Measurements from ENCODE around the gene EIF1AD. TPM values are rescaled to one million over a fixed set of nuclear protein-coding genes. Genes with fewer than 3 reads are reported as not detected.

EIF1AD gene
- total and polyA plus RNA-seq, 2 of the 8 experiments (the other 6 are each of a cell fraction or from before 2014, with no cell fraction given) = 32.6 to 39.9 TPM

GRCh38 chr11:65947603-65948125 lies 54.3 kb downstream of the EIF1AD start:
- H3K4ac ChIP-seq (replicated peaks; ENCODE audit: insufficient read length, low read depth, low read length) = no peak overlapping the region
- H3K79me1 ChIP-seq (ENCODE audit: low read depth, low read length) = no peaks in the 10 kb centered on the region
- no peaks in the 10 kb centered on the region for H4K20me1 ChIP-seq (replicated peaks in 1 of 2; ENCODE audit: control insufficient read depth in 1 of 2, insufficient read depth in 2 of 2, low read length in 2 of 2)
- peak overlapping the region; percentile 75; the same call in 1 of the 2 replicates for H2AK5ac ChIP-seq (ENCODE audit: low read depth, low read length)
- no peak overlapping the region for H3K23ac ChIP-seq (ENCODE audit: insufficient read length)
- TF ChIP-seq CREB1 (IDR thresholded peaks at IDR 0.05) (no peak), E2F6 (IDR thresholded peaks at IDR 0.05) (no peak), ASH2L (IDR thresholded peaks at IDR 0.05; ENCODE audit: low read length) (no peak)
- H3K4me3 ChIP-seq (ENCODE audit: extremely low read depth in 1 of 4, insufficient read depth in 2 of 4, low read depth in 3 of 4, low read length in 4 of 4) = no peak overlapping the region
- DNase-seq (ENCODE audit: low read depth in 1 of 2, low spot score in 2 of 2) (no peak), FAIRE-seq (no peak)
- H3K27ac ChIP-seq (ENCODE audit: low read depth, low read length) = 0 out of 2 replicates have a peak overlapping the region, but pooled peaks have one; percentile 2
- no peak overlapping the region for H3K56ac ChIP-seq (replicated peaks; ENCODE audit: insufficient read length, low read depth, low read length)
- no peaks in the 10 kb centered on the region for H3K27me3 ChIP-seq (replicated peaks in 1 of 4; ENCODE audit: control insufficient read depth in 3 of 4, extremely low read depth in 1 of 4, insufficient read depth in 3 of 4, low read length in 3 of 4)
- ChIA-PET CTCF (ENCODE audit: partially characterized antibody) (interaction anchor here (0.5 to 3.9 kb wide), 9 partner anchors 8 to 322 kb away, joined by 3 to 16 read pairs (median 3); partner anchors contain the start of genes CCDC85B and FIBP), POLR2A (ENCODE audit: partially characterized antibody) (interaction anchor here (0.9 to 2.8 kb wide), 10 partner anchors 14 to 58 kb away, joined by 3 to 12 read pairs (median 4); partner anchors contain the start of genes CCDC85B, FOSL1 and SART1)
- peak overlapping the region; percentile 89 for H4K91ac ChIP-seq (replicated peaks; ENCODE audit: insufficient read length, low read length)
- no peak overlapping the region for H2BK5ac ChIP-seq (ENCODE audit: low read depth, low read length)
- H3K4me2 ChIP-seq (ENCODE audit: insufficient read depth in 1 of 2, low read depth in 2 of 2, low read length in 2 of 2) = 0 out of 4 replicates have a peak overlapping the region, but pooled peaks of 1 of the 2 experiments have one; percentile 4
- H2AFZ ChIP-seq (ENCODE audit: low read length) = no peak overlapping the region
- H3K14ac ChIP-seq (ENCODE audit: insufficient read length) = no peak overlapping the region
- H3K23me2 ChIP-seq (ENCODE audit: low read depth, low read length) = peaks cover 3% of the 10 kb centered on the region; the same call in 1 of the 2 replicates
- no peak overlapping the region for H2BK20ac ChIP-seq (ENCODE audit: low read length)
- peak overlapping the region; percentile 88 for H4K8ac ChIP-seq (ENCODE audit: extremely low read depth, insufficient read depth, low read length)
- peaks cover 3 to 25% (median 15%) of the 10 kb centered on the region in 4 experiments for H3K4me1 ChIP-seq (replicated peaks in 1 of 4; ENCODE audit: control insufficient read depth in 3 of 4, insufficient read depth in 4 of 4, low read length in 3 of 4)
- no peak overlapping the region for H2BK15ac ChIP-seq (ENCODE audit: low read length)
- 89% methylated on average over 12 of the region's 12 CpGs; no CpG with 5 or more reads in 1 of the 2 experiments for WGBS, 2 experiments (ENCODE audit: extremely low coverage in 1 of 2, insufficient coverage in 1 of 2, insufficient read length in 1 of 2, insufficient replicate concordance in 2 of 2, low coverage in 1 of 2, low lambda C conversion rate in 2 of 2, missing lambda C conversion rate in 1 of 2)
- no peak overlapping the region for H3K18ac ChIP-seq (ENCODE audit: extremely low read depth, low read length)
- H2BK12ac ChIP-seq (ENCODE audit: low read depth, low read length) = peak overlapping the region; percentile 97; the same call in 1 of the 2 replicates
- H3K36me3 ChIP-seq (ENCODE audit: control insufficient read depth in 2 of 4, insufficient read depth in 4 of 4, low read length in 3 of 4) = no peaks in the 10 kb centered on the region
- H2BK120ac ChIP-seq (replicated peaks; ENCODE audit: low read depth, low read length) = no peak overlapping the region
- no peak overlapping the region for H4K5ac ChIP-seq (ENCODE audit: insufficient read length, low read depth, low read length)
- H3K9ac ChIP-seq (replicated peaks in 1 of 4; ENCODE audit: extremely low read depth in 1 of 4, low read depth in 3 of 4, low read length in 3 of 4) = no peak overlapping the region
- H3K9me3 ChIP-seq (ENCODE audit: insufficient read depth in 2 of 2, low read depth in 1 of 2, low read length in 1 of 2) = no peaks in the 10 kb centered on the region
- H3K79me2 ChIP-seq (ENCODE audit: control insufficient read depth in 1 of 2, insufficient read depth in 2 of 2, low read length in 2 of 2) = no peaks in the 10 kb centered on the region

Measured in H1 (cell line).